ENCODE data around the gene TDRD7. TPM values are rescaled to one million over a fixed set of nuclear protein-coding genes. Genes with fewer than 3 reads are reported as not detected.

The TDRD7 gene
- total RNA-seq, 3 donors from 2014 or later = 31.1 to 36.6 (median 33.4) TPM

DNA sequence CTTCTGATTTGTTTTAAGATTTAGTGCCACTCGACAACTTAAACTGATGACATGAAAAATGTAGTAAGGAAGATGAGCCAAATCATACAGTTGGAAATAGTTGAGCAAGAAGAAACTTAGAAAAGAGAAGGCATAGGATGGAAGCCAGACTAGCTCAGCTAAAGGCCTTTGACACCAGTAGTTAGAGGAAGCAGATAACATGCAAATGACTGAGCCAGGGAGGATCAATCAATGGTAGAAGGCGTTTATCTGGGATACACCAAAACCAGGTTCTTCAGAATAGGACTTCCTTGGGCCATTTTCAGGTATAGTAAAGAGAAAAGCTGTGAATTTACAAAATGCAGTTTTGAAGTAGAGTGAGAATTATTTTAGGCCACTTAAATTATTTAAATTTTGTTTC lies 3.2 kb downstream of the TDRD7 start:
- DNase-seq (no peak), ATAC-seq (no peak)
- intact Hi-C loops (cut with DNase I, micrococcal nuclease) = no loop called here
- no peaks in the 10 kb centered on the region for H3K9me3 ChIP-seq
- no peaks in the 10 kb centered on the region for H3K36me3 ChIP-seq (ENCODE audit: low read depth)
- peaks cover 44% of the 10 kb centered on the region for H3K4me1 ChIP-seq (ENCODE audit: low read depth)
- no peak for TF ChIP-seq CTCF (IDR thresholded peaks at IDR 0.05)
- no peak overlapping the region for H3K4me3 ChIP-seq

GRCh38 chr9:97418880-97419279 lies 7.0 kb downstream of the TDRD7 start:
- ATAC-seq (peak; percentile 76), DNase-seq (no peak)
- H3K9me3 ChIP-seq = no peaks in the 10 kb centered on the region
- H3K4me1 ChIP-seq (ENCODE audit: low read depth) = peaks cover 44% of the 10 kb centered on the region
- no peak overlapping the region for H3K4me3 ChIP-seq
- intact Hi-C loops (cut with DNase I, micrococcal nuclease) = no loop called here
- no peaks in the 10 kb centered on the region for H3K36me3 ChIP-seq (ENCODE audit: low read depth)
- TF ChIP-seq CTCF (IDR thresholded peaks at IDR 0.05) = no peak

DNA sequence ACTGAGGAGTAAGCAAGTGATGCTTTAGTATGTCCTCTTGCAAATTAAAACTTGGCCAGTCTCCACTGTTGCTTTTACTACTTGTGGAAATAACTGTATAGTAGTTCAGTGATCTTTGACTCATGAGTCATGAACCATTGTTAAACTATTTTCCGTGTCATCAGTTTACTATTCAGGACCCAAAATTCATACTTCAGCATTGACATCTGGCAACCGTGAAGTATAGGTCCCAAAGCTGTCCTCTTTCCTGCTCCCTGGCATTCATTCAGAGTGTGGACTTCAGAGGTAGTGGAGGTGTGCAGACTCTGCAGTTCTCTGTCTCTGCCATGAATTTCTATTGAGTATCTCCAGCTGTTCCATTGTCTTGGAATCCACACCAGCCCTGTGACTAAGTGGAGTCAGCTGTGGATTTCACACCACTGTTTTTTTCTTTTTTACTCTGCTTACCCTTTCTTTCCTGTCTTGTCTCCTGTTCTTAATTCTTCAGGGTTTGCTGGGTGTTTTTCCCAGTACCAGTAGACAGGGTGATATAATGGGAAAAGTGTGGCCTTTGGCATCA lies 7.5 kb downstream of the TDRD7 start:
- ATAC-seq (peak; percentile 91), DNase-seq (peak in 1 of 3 donors; percentile 57)
- H3K4me3 ChIP-seq = no peak overlapping the region
- H3K4me1 ChIP-seq (ENCODE audit: low read depth) = peaks cover 44% of the 10 kb centered on the region
- intact Hi-C loops (cut with DNase I, micrococcal nuclease) = no loop called here
- no peaks in the 10 kb centered on the region for H3K9me3 ChIP-seq
- TF ChIP-seq CTCF (IDR thresholded peaks at IDR 0.05) = no peak
- H3K36me3 ChIP-seq (ENCODE audit: low read depth) = no peaks in the 10 kb centered on the region

GRCh38 chr9:97425336-97425972 lies 13.6 kb downstream of the TDRD7 start:
- DNase-seq = no peak
- intact Hi-C loops (cut with DNase I, micrococcal nuclease) = no loop called here
- TF ChIP-seq CTCF (IDR thresholded peaks at IDR 0.05) = no peak
- Histone ChIP-seq H3K4me3 (no peak overlapping the region), H3K36me3 (ENCODE audit: low read depth) (no peaks in the 10 kb centered on the region), H3K4me1 (ENCODE audit: low read depth) (peaks cover 22% of the 10 kb centered on the region), H3K9me3 (no peaks in the 10 kb centered on the region)
- ATAC-seq = peak; percentile 96

DNA sequence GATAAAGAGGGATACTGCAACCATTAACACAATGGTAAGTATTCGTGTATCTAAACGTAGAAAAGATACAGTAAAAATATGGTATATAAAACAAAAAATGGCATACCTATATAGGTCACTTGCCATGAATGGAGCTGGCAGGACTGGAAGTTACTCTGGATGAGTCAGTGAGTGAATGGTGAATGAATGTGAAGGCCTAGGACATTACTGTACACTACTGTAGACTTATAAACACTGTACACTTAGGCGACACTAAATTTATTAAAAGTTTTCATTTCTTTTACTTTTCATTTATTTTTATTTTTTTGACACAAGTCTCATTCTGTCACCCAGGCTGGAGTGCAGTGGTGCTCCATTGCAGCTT lies 14.1 kb downstream of the TDRD7 start:
- intact Hi-C loops (cut with DNase I, micrococcal nuclease) = no loop called here
- no peak for DNase-seq
- peak; percentile 68 for ATAC-seq
- Histone ChIP-seq H3K4me3 (no peak overlapping the region), H3K4me1 (ENCODE audit: low read depth) (peaks cover 19% of the 10 kb centered on the region), H3K36me3 (ENCODE audit: low read depth) (no peaks in the 10 kb centered on the region), H3K9me3 (no peaks in the 10 kb centered on the region)
- TF ChIP-seq CTCF (IDR thresholded peaks at IDR 0.05) = no peak

Measured in mucosa of descending colon (tissue), 3 donors.